Fibroblast of lung (primary cell): ENCODE results near the gene TTC38. TPM values are rescaled to one million over a fixed set of nuclear protein-coding genes. Genes with fewer than 3 reads are reported as not detected.

Experiments used
- DNase-seq, 2 donors: peaks; one replicate each; pipeline versions ENCODE4 v3.0.0 to v3.0.0-alpha.2; 2010; ENCODE audit warnings: low read depth in 2 of 2
- H2AFZ ChIP-seq: 2 replicates; pipeline ENCODE4 v1.5.1; 2012; ENCODE audit warnings: low read length, control low read depth, inconsistent platforms
- H3K27ac ChIP-seq: 2 replicates; pipeline ENCODE4 v1.5.1; 2011; ENCODE audit warnings: low read length, control low read depth; ENCODE audit not compliant: insufficient read depth
- H3K27me3 ChIP-seq: 2 replicates; pipeline ENCODE4 v1.5.1; 2011; ENCODE audit warnings: mild to moderate bottlenecking, low read length; ENCODE audit not compliant: control insufficient read depth, insufficient read depth
- H3K36me3 ChIP-seq: 2 replicates; pipeline ENCODE4 v1.5.1; 2011; ENCODE audit warnings: low read length; ENCODE audit not compliant: control insufficient read depth, insufficient read depth
- H3K4me1 ChIP-seq: 2 replicates; pipeline ENCODE4 v1.5.1; 2011; ENCODE audit warnings: low read length; ENCODE audit not compliant: control insufficient read depth, insufficient read depth; ENCODE audit errors: extremely low read depth
- H3K4me2 ChIP-seq: 2 replicates; pipeline ENCODE4 v1.5.1; 2011; ENCODE audit warnings: low read length, control low read depth; ENCODE audit not compliant: insufficient read depth; ENCODE audit errors: extremely low read depth
- H3K4me3 ChIP-seq, 4 experiments: fragments of 200-600 bp in 1 of 4; sonication (generic) in 1 of 4; replicated peaks in 1 of 4; 2 replicates each; pipeline ENCODE4 v1.5.1; 2011 to 2016; ENCODE audit warnings: low read length in 4 of 4, low read depth in 3 of 4, mild to moderate bottlenecking in 3 of 4, control low read depth in 2 of 4, inconsistent platforms in 1 of 4, mixed read lengths in 1 of 4; ENCODE audit not compliant: insufficient read depth in 1 of 4; ENCODE audit errors: control extremely low read depth in 1 of 4
- H3K79me2 ChIP-seq: 2 replicates; pipeline ENCODE4 v1.5.1; 2012; ENCODE audit warnings: mild to moderate bottlenecking, low read length, inconsistent platforms; ENCODE audit not compliant: control insufficient read depth, insufficient read depth
- H3K9ac ChIP-seq: 2 replicates; pipeline ENCODE4 v1.5.1; 2011; ENCODE audit warnings: mild to moderate bottlenecking, low read length, control low read depth; ENCODE audit not compliant: insufficient read depth
- H3K9me3 ChIP-seq: 2 replicates; pipeline ENCODE4 v1.5.1; 2012; ENCODE audit warnings: low read depth, low read length; ENCODE audit not compliant: control insufficient read depth, insufficient read depth
- H4K20me1 ChIP-seq: 2 replicates; pipeline ENCODE4 v1.5.1; 2011; ENCODE audit warnings: low read length; ENCODE audit not compliant: control insufficient read depth, insufficient read depth; ENCODE audit errors: extremely low read depth
- CTCF ChIP-seq, 2 donors: IDR thresholded peaks in 1 of 2; conservative IDR thresholded peaks in 1 of 2; 1 replicate in 1 of 2; 2 replicates in 1 of 2; pipeline ENCODE4 v1.5.1; 2011 to 2012; ENCODE audit warnings: low read length in 2 of 2, control low read depth in 1 of 2, inconsistent platforms in 1 of 2, low read depth in 1 of 2, mild to moderate bottlenecking in 1 of 2
- EZH2 ChIP-seq: IDR thresholded peaks from 2 replicates; pipeline ENCODE4 v1.5.1; 2012; ENCODE audit warnings: low read length, control low read depth, mild to moderate bottlenecking; ENCODE audit errors: missing control alignments
- polyA plus RNA-seq, 2 donors: library from polyadenylated mRNA; depleted of rRNA in 1 of 2; stranded (reverse) in 1 of 2; unstranded in 1 of 2; fragments of >200 nt; gene quantifications; 2 replicates each; pipeline ENCODE4 v1.2.1, GENCODE V29; 2011 to 2012; ENCODE audit warnings: missing spikeins in 1 of 2
- total RNA-seq: library from RNA; depleted of rRNA; stranded (reverse); fragments of >200 nt; gene quantifications from 2 replicates; pipeline ENCODE4 v1.2.1, GENCODE V29; 2014

The TTC38 gene
- total and polyA plus RNA-seq, 2 donors (not counting 1 experiment from before 2014, with no cell fraction given) = 17.6 to 27.6 TPM

DNA sequence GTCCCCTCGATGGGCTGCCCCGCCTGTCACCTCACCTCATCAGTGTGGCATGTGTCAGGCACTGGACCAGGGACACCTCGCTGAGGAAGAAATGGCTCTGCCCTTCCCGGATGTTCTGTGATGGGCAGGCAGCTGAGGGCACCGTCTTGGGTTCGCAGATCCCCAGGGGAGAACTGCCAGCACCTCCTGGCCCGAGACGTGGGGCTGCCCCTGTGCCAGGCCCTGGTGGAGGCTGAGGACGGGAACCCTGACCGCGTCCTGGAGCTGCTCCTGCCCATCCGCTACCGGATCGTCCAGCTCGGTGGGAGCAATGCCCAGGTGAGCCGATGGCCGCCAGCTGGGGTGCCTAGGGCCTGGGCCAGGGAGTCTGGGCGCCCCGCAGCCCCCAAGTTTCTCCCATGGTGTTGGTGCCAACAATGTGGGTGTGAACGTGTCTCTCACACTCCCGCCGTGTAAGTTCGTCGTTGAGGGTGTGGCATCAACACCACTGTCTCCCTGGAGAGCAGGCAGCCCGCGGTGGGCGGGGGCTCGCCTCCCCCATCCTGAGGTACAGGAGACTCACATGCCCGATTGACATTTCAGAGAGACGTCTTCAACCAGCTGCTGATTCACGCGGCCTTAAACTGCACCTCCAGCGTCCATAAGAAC lies 21.6 kb downstream of the TTC38 start:
- Histone ChIP-seq H2AFZ (no peak overlapping the region), H3K27me3 (no peaks in the 10 kb centered on the region), H3K4me3 (no peak overlapping the region), H3K36me3 (peaks cover 14% of the 10 kb centered on the region), H4K20me1 (no peaks in the 10 kb centered on the region), H3K9me3 (no peaks in the 10 kb centered on the region), H3K4me1 (no peaks in the 10 kb centered on the region), H3K9ac (no peak overlapping the region), H3K27ac (no peak overlapping the region), H3K79me2 (no peaks in the 10 kb centered on the region), H3K4me2 (no peak overlapping the region)
- DNase-seq = no peak
- TF ChIP-seq CTCF (conservative IDR thresholded peaks at IDR 0.05 in 1 of 2, IDR thresholded peaks at IDR 0.05 in 1 of 2; ENCODE audit: low read depth in 1 of 2, low read length in 2 of 2) (no peak), EZH2 (no peak)

DNA sequence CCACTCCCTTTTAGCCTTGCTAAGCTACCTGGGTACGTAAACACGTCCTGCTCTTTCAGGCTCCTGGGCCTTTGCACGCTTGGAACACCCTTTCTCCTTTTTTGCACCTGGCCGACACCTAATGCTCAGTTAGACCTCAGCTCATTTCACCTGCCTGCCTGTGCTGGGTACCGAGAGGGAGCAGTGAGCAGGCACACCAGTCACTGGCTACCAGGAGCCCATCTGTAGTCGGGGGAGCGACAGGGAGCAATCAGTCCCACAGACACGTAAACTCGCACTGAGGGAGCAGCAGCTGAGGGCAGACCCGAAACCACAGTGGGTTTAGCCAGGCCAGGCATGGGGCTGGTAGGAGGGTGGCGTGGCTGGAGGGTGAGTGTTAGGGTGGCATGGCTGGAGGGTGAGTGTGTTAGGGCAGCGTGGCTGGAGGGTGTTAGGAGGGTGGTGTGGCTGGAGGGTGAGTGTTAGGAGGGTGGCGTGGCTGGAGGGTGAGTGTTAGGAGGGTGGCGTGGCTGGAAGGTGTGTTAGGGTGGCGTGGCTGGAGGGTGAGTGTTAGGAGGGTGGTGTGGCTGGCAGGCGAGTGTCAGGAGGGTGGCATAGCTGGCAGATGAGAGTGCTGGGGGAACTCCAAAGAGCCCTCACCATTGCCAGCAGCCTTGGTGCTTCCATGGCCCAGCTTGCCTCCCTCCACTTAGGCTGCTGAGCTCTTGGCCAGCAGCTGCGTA lies 22.5 kb downstream of the TTC38 start:
- no peaks in the 10 kb centered on the region for H3K79me2 ChIP-seq
- H3K36me3 ChIP-seq = peaks cover 13% of the 10 kb centered on the region
- H3K4me3 ChIP-seq = no peak overlapping the region
- DNase-seq = no peak
- no peak overlapping the region for H3K4me2 ChIP-seq
- TF ChIP-seq CTCF (conservative IDR thresholded peaks at IDR 0.05 in 1 of 2, IDR thresholded peaks at IDR 0.05 in 1 of 2; ENCODE audit: low read depth in 1 of 2, low read length in 2 of 2) (no peak), EZH2 (no peak)
- no peak overlapping the region for H3K27ac ChIP-seq
- no peaks in the 10 kb centered on the region for H4K20me1 ChIP-seq
- no peaks in the 10 kb centered on the region for H3K9me3 ChIP-seq
- no peak overlapping the region for H3K9ac ChIP-seq
- H2AFZ ChIP-seq = no peak overlapping the region
- no peaks in the 10 kb centered on the region for H3K4me1 ChIP-seq
- no peaks in the 10 kb centered on the region for H3K27me3 ChIP-seq

GRCh38 chr22:46290843-46291785 lies 23.3 kb downstream of the TTC38 start:
- Histone ChIP-seq H3K4me1 (peaks cover 4% of the 10 kb centered on the region), H3K9ac (no peak overlapping the region), H3K27me3 (no peaks in the 10 kb centered on the region), H2AFZ (no peak overlapping the region), H3K27ac (no peak overlapping the region), H3K4me3 (no peak overlapping the region), H3K9me3 (no peaks in the 10 kb centered on the region), H3K4me2 (no peak overlapping the region), H3K36me3 (peaks cover 12% of the 10 kb centered on the region), H4K20me1 (no peaks in the 10 kb centered on the region), H3K79me2 (no peaks in the 10 kb centered on the region)
- no peak for DNase-seq
- TF ChIP-seq EZH2 (no peak), CTCF (conservative IDR thresholded peaks at IDR 0.05 in 1 of 2, IDR thresholded peaks at IDR 0.05 in 1 of 2; ENCODE audit: low read depth in 1 of 2, low read length in 2 of 2) (no peak)
